B cell (primary cell): ENCODE measurements around the gene ANKS1B. TPM values are rescaled to one million over a fixed set of nuclear protein-coding genes. Genes with fewer than 3 reads are reported as not detected.

Source experiments
- ATAC-seq: fragments of 200-7000 bp; cut with Tn5 transposase; one replicate; pipeline ENCODE4 v1.10.0; 2021; ENCODE audit warnings: low read depth, mild to moderate bottlenecking, moderate number of reproducible peaks, moderate library complexity
- CTCF ChIA-PET: fragments of 350-600 bp; sonication (Branson Sonifier 250); formaldehyde crosslinking; loops from one replicate; lab custom pipeline; 2021; ENCODE audit warnings: antibody characterized with exemption, inconsistent platforms; lab: Charles Lee
- POLR2A ChIA-PET: fragments of 350-600 bp; sonication (Branson Sonifier 250); formaldehyde crosslinking; loops from one replicate; lab custom pipeline; 2021; ENCODE audit warnings: antibody characterized with exemption; lab: Charles Lee
- DNase-seq: peaks from one replicate; pipeline ENCODE4 v3.0.0; 2013
- H2AFZ ChIP-seq: 2 replicates; pipeline ENCODE4 v1.6.1; 2012; ENCODE audit warnings: mild to moderate bottlenecking, low read depth, low read length; ENCODE audit not compliant: insufficient read depth, poor library complexity, severe bottlenecking
- H3K27ac ChIP-seq, 2 donors: 1 replicate in 1 of 2; 2 replicates in 1 of 2; pipeline ENCODE4 v1.5.1; 2012 to 2013; ENCODE audit warnings: low read length in 2 of 2, mild to moderate bottlenecking in 2 of 2, moderate library complexity in 1 of 2
- H3K27me3 ChIP-seq, 4 experiments: fragments of 200-600 bp in 1 of 4; sonication (generic) in 1 of 4; replicated peaks in 1 of 4; 1 replicate in 2 of 4; 2 replicates in 2 of 4; pipeline versions ENCODE4 v1.6.1 to v1.7.0; 2013 to 2016; ENCODE audit warnings: low read length in 3 of 4, mild to moderate bottlenecking in 2 of 4, mixed read lengths in 1 of 4, moderate library complexity in 1 of 4; ENCODE audit not compliant: insufficient read depth in 4 of 4, control insufficient read depth in 3 of 4; ENCODE audit errors: control extremely low read depth in 1 of 4
- H3K36me3 ChIP-seq, 2 experiments: replicated peaks in 1 of 2; 1 replicate in 1 of 2; 2 replicates in 1 of 2; pipeline versions ENCODE4 v1.6.1 to v1.7.1; 2013; ENCODE audit warnings: low read length in 1 of 2; ENCODE audit not compliant: insufficient read depth in 2 of 2, control insufficient read depth in 1 of 2; ENCODE audit errors: control extremely low read depth in 1 of 2, extremely low read depth in 1 of 2
- H3K4me1 ChIP-seq, 2 donors: fragments of 200-600 bp in 1 of 2; sonication (generic) in 1 of 2; 1 replicate in 1 of 2; 2 replicates in 1 of 2; pipeline versions ENCODE4 v1.5.1 to v1.6.1; 2013 to 2017; ENCODE audit warnings: low read length in 2 of 2; ENCODE audit not compliant: control insufficient read depth in 2 of 2, insufficient read depth in 2 of 2
- H3K4me2 ChIP-seq: replicated peaks from 2 replicates; pipeline ENCODE3; 2012; ENCODE audit warnings: mild to moderate bottlenecking, low read depth, low read length; ENCODE audit not compliant: poor library complexity, severe bottlenecking
- H3K4me3 ChIP-seq, 5 experiments: fragments of 200-600 bp in 1 of 5; sonication (generic) in 1 of 5; 1 replicate in 3 of 5; 2 replicates in 2 of 5; pipeline versions ENCODE4 v1.5.1 to v1.7.0; 2011 to 2016; ENCODE audit warnings: low read length in 4 of 5, mild to moderate bottlenecking in 4 of 5, low read depth in 2 of 5, control low read depth in 1 of 5, moderate library complexity in 1 of 5; ENCODE audit not compliant: insufficient read depth in 1 of 5; ENCODE audit errors: control extremely low read depth in 1 of 5, extremely low read depth in 1 of 5
- H3K79me2 ChIP-seq: fragments of 200-600 bp; sonication (generic); one replicate; pipeline ENCODE4 v1.6.0; 2016; ENCODE audit warnings: low read length; ENCODE audit not compliant: control insufficient read depth, insufficient read depth
- H3K9ac ChIP-seq: fragments of 200-600 bp; sonication (generic); 2 replicates; pipeline ENCODE4 v1.6.1; 2017; ENCODE audit warnings: mild to moderate bottlenecking, low read length, moderate library complexity
- H3K9me3 ChIP-seq, 3 donors: one replicate each; pipeline versions ENCODE4 v1.6.1 to v1.7.1; 2013; ENCODE audit warnings: low read length in 2 of 3; ENCODE audit not compliant: control insufficient read depth in 2 of 3, insufficient read depth in 1 of 3; ENCODE audit errors: control extremely low read depth in 1 of 3
- H4K20me1 ChIP-seq: 2 replicates; pipeline ENCODE4 v1.6.0; 2012; ENCODE audit warnings: mild to moderate bottlenecking, low read length; ENCODE audit not compliant: insufficient read depth, control insufficient read depth, poor library complexity, severe bottlenecking
- H3K27ac Mint-ChIP-seq: one replicate; pipeline ENCODE4 v1.8.0; 2021; ENCODE audit warnings: mixed read lengths
- H3K27me3 Mint-ChIP-seq: one replicate; pipeline ENCODE4 v1.8.0; 2021; ENCODE audit warnings: mixed read lengths
- H3K4me1 Mint-ChIP-seq: one replicate; pipeline ENCODE4 v1.8.0; 2021; ENCODE audit warnings: mixed read lengths
- H3K4me3 Mint-ChIP-seq: one replicate; pipeline ENCODE4 v1.8.0; 2021; ENCODE audit warnings: mixed read lengths
- H3K9me3 Mint-ChIP-seq: one replicate; pipeline ENCODE4 v1.8.0; 2022; ENCODE audit warnings: mixed read lengths; ENCODE audit not compliant: insufficient read depth
- CTCF ChIP-seq: fragments of 200-600 bp; IDR thresholded peaks from one replicate; pipeline ENCODE4 v1.8.0; 2022; ENCODE audit warnings: antibody characterized with exemption, mild to moderate bottlenecking
- EZH2 ChIP-seq: IDR thresholded peaks from 2 replicates; pipeline ENCODE4 v1.6.1; 2012; ENCODE audit warnings: borderline replicate concordance, low read depth, mild to moderate bottlenecking, moderate library complexity, low read length; ENCODE audit not compliant: insufficient read depth, poor library complexity, severe bottlenecking
- WGBS: methylation state at CpG from one replicate; pipeline ENCODE4 v1.1.5; 2013; ENCODE audit warnings: missing lambda C conversion rate; ENCODE audit not compliant: insufficient coverage; 5-methylcytosine and 5-hydroxymethylcytosine counted together
- intact Hi-C: fragments of 100-400 bp; cut with micrococcal nuclease; formaldehyde crosslinking; loops from one replicate; pipeline ENCODE4 v1.10.0; 2022
- polyA plus RNA-seq: library from polyadenylated mRNA; depleted of rRNA; stranded (reverse); fragments of >200 nt; gene quantifications from 2 replicates; pipeline ENCODE4 v1.2.3, GENCODE V29; 2012
- total RNA-seq, 2 donors: library from RNA; stranded (reverse); fragments of 120-200 nt in 1 of 2; gene quantifications; 1 replicate in 1 of 2; 2 replicates in 1 of 2; pipeline versions ENCODE4 v1.2.3 to v1.2.4, GENCODE V29; 2013 to 2022

ANKS1B gene
- total and polyA plus RNA-seq, 2 donors (not counting 1 experiment from before 2014, with no cell fraction given), result not detected

GRCh38 chr12:99549196-99549595 lies 435.5 kb downstream of the ANKS1B start:
- no peak overlapping the region for H3K4me2 ChIP-seq
- H3K4me1 ChIP-seq, result no peaks in the 10 kb centered on the region
- no peaks in the 10 kb centered on the region for H3K27me3 Mint-ChIP-seq
- DNase-seq, result no peak
- no CpG with 5 or more reads among the region's 1 CpG for WGBS
- ChIA-PET CTCF (no interaction called here), POLR2A (no interaction called here)
- intact Hi-C loops, result no loop called here
- H3K9ac ChIP-seq, result no peak overlapping the region
- no peaks in the 10 kb centered on the region for H4K20me1 ChIP-seq
- H3K9me3 Mint-ChIP-seq, result no peaks in the 10 kb centered on the region
- H3K4me3 Mint-ChIP-seq, result no peak overlapping the region
- no peaks in the 10 kb centered on the region for H3K27me3 ChIP-seq
- TF ChIP-seq EZH2 (no peak), CTCF (no peak)
- H2AFZ ChIP-seq, result no peak overlapping the region
- ATAC-seq, result no peak
- H3K36me3 ChIP-seq, result no peaks in the 10 kb centered on the region
- H3K27ac ChIP-seq, result no peak overlapping the region
- H3K27ac Mint-ChIP-seq, result no peak overlapping the region
- no peaks in the 10 kb centered on the region for H3K79me2 ChIP-seq
- no peak overlapping the region for H3K4me3 ChIP-seq
- peaks cover 0 to 2% (median 0%) of the 10 kb centered on the region in 3 donors for H3K9me3 ChIP-seq
- no peaks in the 10 kb centered on the region for H3K4me1 Mint-ChIP-seq

GRCh38 chr12:99544457-99544856 lies 440.3 kb downstream of the ANKS1B start:
- ChIA-PET POLR2A (no interaction called here), CTCF (no interaction called here)
- DNase-seq (no peak), ATAC-seq (no peak)
- H3K27ac Mint-ChIP-seq, result no peak overlapping the region
- Histone ChIP-seq H3K4me3 (no peak overlapping the region), H3K36me3 (no peaks in the 10 kb centered on the region), H3K4me1 (no peaks in the 10 kb centered on the region), H3K9ac (no peak overlapping the region), H3K79me2 (no peaks in the 10 kb centered on the region), H4K20me1 (no peaks in the 10 kb centered on the region), H3K4me2 (no peak overlapping the region), H3K27ac (no peak overlapping the region), H3K9me3 (no peaks in the 10 kb centered on the region), H2AFZ (no peak overlapping the region), H3K27me3 (no peaks in the 10 kb centered on the region)
- H3K4me1 Mint-ChIP-seq, result no peaks in the 10 kb centered on the region
- TF ChIP-seq CTCF, result no peak
- no peak for TF ChIP-seq EZH2
- no peaks in the 10 kb centered on the region for H3K9me3 Mint-ChIP-seq
- no peak overlapping the region for H3K4me3 Mint-ChIP-seq
- intact Hi-C loops, result no loop called here
- H3K27me3 Mint-ChIP-seq, result no peaks in the 10 kb centered on the region
- no CpG with 5 or more reads among the region's 1 CpG for WGBS
